Hypothalamus (tissue), 51 donors: Measurements from ENCODE around the gene SIRT1.
"Not testable (repeated sequence)": the region's sequence is repeated elsewhere in the genome, so short reads cannot be mapped to it uniquely, and the experiment has no call there.

Experiments used
- DNase-seq, 51 donors: peaks; one replicate each; lab custom pipeline; 2025; lab: John Stamatoyannopoulos, UW

The SIRT1 gene

GRCh38 chr10:67884313-67884841 lies at the start of gene SIRT1:
Gene SIRT1, plus strand, starts transcription at chr10:67884656. Its CDS starts 66 bp downstream, at chr10:67884722.
- DNase-seq = peak; percentile 63 to 99 (median 95)

- not testable (repeated sequence) for DNase-seq
Observed at GRCh38 chr10:67835541-67836394, 48.7 kb upstream of the SIRT1 start.

GRCh38 chr10:67836488-67836887 lies 48.0 kb upstream of the SIRT1 start:
- no peak for DNase-seq

- DNase-seq = no peak
Observed at GRCh38 chr10:67836972-67837371, 47.5 kb upstream of the SIRT1 start.

- peak in 9 of 51 donors; percentile 3 to 85 (median 23) for DNase-seq
Observed at GRCh38 chr10:67837541-67838314, 46.7 kb upstream of the SIRT1 start, which contains the start of gene DNAJC12. Gene DNAJC12, minus strand, starts transcription at chr10:67838188. Its CDS starts 177 bp downstream, at chr10:67838011.

GRCh38 chr10:67839511-67839910 lies 44.9 kb upstream of the SIRT1 start:
- DNase-seq = not testable (repeated sequence)

- DNase-seq = no peak
Observed at GRCh38 chr10:67839951-67840350, 44.5 kb upstream of the SIRT1 start.

GRCh38 chr10:67841737-67842136 lies 42.7 kb upstream of the SIRT1 start:
- DNase-seq = no peak

- no peak for DNase-seq
Observed at GRCh38 chr10:67843284-67843683, 41.2 kb upstream of the SIRT1 start.

GRCh38 chr10:67849331-67850011 lies 35.0 kb upstream of the SIRT1 start:
- DNase-seq = peak; percentile 25 to 97 (median 88)

- no peak for DNase-seq
Observed at GRCh38 chr10:67851186-67851585, 33.3 kb upstream of the SIRT1 start.

GRCh38 chr10:67852761-67853160 lies 31.7 kb upstream of the SIRT1 start:
- DNase-seq = no peak

- DNase-seq = no peak
Observed at GRCh38 chr10:67853512-67853911, 30.9 kb upstream of the SIRT1 start.

- no peak for DNase-seq
Observed at GRCh38 chr10:67858971-67859370, 25.5 kb upstream of the SIRT1 start.

GRCh38 chr10:67861750-67862432 lies 22.6 kb upstream of the SIRT1 start:
- DNase-seq = no peak

- DNase-seq = no peak
Observed at GRCh38 chr10:67863094-67863493, 21.4 kb upstream of the SIRT1 start.

GRCh38 chr10:67864607-67865371 lies 19.7 kb upstream of the SIRT1 start:
- DNase-seq = no peak

GRCh38 chr10:67868132-67868531 lies 16.3 kb upstream of the SIRT1 start:
- DNase-seq = no peak

- DNase-seq = no peak
Observed at GRCh38 chr10:67869996-67870395, 14.5 kb upstream of the SIRT1 start.
